ENCODE measurements around the gene SMAP1.
"Not testable (repeated sequence)": the region's sequence is repeated elsewhere in the genome, so short reads cannot be mapped to it uniquely, and the experiment has no call there.

Gene SMAP1

GRCh38 chr6:70753870-70754380 is 86.2 kb downstream of the SMAP1 start:
- in situ Hi-C loops (cut with MboI; ENCODE audit: low pct_unique_long_range_greater_than_20kb, low sequenced_read_pairs, unreplicated experiment), result no loop called here
- TF ChIP-seq CTCF (IDR thresholded peaks at IDR 0.05; ENCODE audit: extremely low read depth, insufficient read depth, missing control alignments), result no peak

GRCh38 chr6:70758883-70759282 is 91.2 kb downstream of the SMAP1 start:
- DNase-seq (ENCODE audit: low spot score), result no peak
- TF ChIP-seq CTCF (IDR thresholded peaks at IDR 0.05; ENCODE audit: extremely low read depth, insufficient read depth, missing control alignments), result no peak
- in situ Hi-C loops (cut with MboI; ENCODE audit: low pct_unique_long_range_greater_than_20kb, low sequenced_read_pairs, unreplicated experiment), result no loop called here

More at GRCh38 chr6:70753870-70754380, 86.2 kb downstream of the SMAP1 start:
- no peak for DNase-seq (ENCODE audit: low spot score)

GRCh38 chr6:70763754-70764510 is 96.2 kb downstream of the SMAP1 start:
- TF ChIP-seq CTCF (IDR thresholded peaks at IDR 0.05; ENCODE audit: extremely low read depth, insufficient read depth, missing control alignments), result no peak
- in situ Hi-C loops (cut with MboI; ENCODE audit: low pct_unique_long_range_greater_than_20kb, low sequenced_read_pairs, unreplicated experiment), result no loop called here
- DNase-seq (ENCODE audit: low spot score), result no peak

- DNase-seq (ENCODE audit: low spot score), result no peak
- TF ChIP-seq CTCF (IDR thresholded peaks at IDR 0.05; ENCODE audit: extremely low read depth, insufficient read depth, missing control alignments), result no peak
- in situ Hi-C loops (cut with MboI; ENCODE audit: low pct_unique_long_range_greater_than_20kb, low sequenced_read_pairs, unreplicated experiment), result no loop called here
These were observed 97.0 kb downstream of the SMAP1 start for GRCh38 chr6:70764706-70765105.

- DNase-seq (ENCODE audit: low spot score); in situ Hi-C loops (cut with MboI; ENCODE audit: low pct_unique_long_range_greater_than_20kb, low sequenced_read_pairs, unreplicated experiment): not testable (repeated sequence)
These were observed 103.7 kb downstream of the SMAP1 start for GRCh38 chr6:70771351-70771750.

- no peak for DNase-seq (ENCODE audit: low spot score)
- TF ChIP-seq CTCF (IDR thresholded peaks at IDR 0.05; ENCODE audit: extremely low read depth, insufficient read depth, missing control alignments), result no peak
These were observed 112.3 kb downstream of the SMAP1 start for GRCh38 chr6:70779934-70780333.

GRCh38 chr6:70790483-70791224 is 123.0 kb downstream of the SMAP1 start:
- DNase-seq (ENCODE audit: low spot score), result no peak
- in situ Hi-C loops (cut with MboI; ENCODE audit: low pct_unique_long_range_greater_than_20kb, low sequenced_read_pairs, unreplicated experiment), result no loop called here
- TF ChIP-seq CTCF (IDR thresholded peaks at IDR 0.05; ENCODE audit: extremely low read depth, insufficient read depth, missing control alignments), result no peak

More at GRCh38 chr6:70779934-70780333, 112.3 kb downstream of the SMAP1 start:
- in situ Hi-C loops (cut with MboI; ENCODE audit: low pct_unique_long_range_greater_than_20kb, low sequenced_read_pairs, unreplicated experiment), result no loop called here

All from GM13977 (cell line).